ENCODE data around the gene CLEC3B.
A peak's percentile ranks its signal among the peaks of the same experiment; 100 is the strongest.

Gene CLEC3B

GRCh38 chr3:44987332-44987731 lies 38.8 kb upstream of the CLEC3B start:
- H3K4me3 ChIP-seq (ENCODE audit: low read depth, low read length), result no peak overlapping the region
- in situ Hi-C loops (cut with HindIII; ENCODE audit: low sequenced_read_pairs), result no loop called here
- peak; percentile 1 for DNase-seq (ENCODE audit: low read depth, low spot score)
- no peak for TF ChIP-seq CTCF (IDR thresholded peaks at IDR 0.05; ENCODE audit: low read depth, low read length)

- DNase-seq (ENCODE audit: low read depth, low spot score), result no peak
- peak; percentile 51 for TF ChIP-seq CTCF (IDR thresholded peaks at IDR 0.05; ENCODE audit: low read depth, low read length)
- in situ Hi-C loops (cut with HindIII; ENCODE audit: low sequenced_read_pairs), result no loop called here
- no peak overlapping the region for H3K4me3 ChIP-seq (ENCODE audit: low read depth, low read length)
These were observed 38.0 kb upstream of the CLEC3B start for GRCh38 chr3:44988073-44988472.

GRCh38 chr3:44989141-44989540 lies 37.0 kb upstream of the CLEC3B start:
- H3K4me3 ChIP-seq (ENCODE audit: low read depth, low read length), result no peak overlapping the region
- in situ Hi-C loops (cut with HindIII; ENCODE audit: low sequenced_read_pairs), result no loop called here
- no peak for DNase-seq (ENCODE audit: low read depth, low spot score)
- TF ChIP-seq CTCF (IDR thresholded peaks at IDR 0.05; ENCODE audit: low read depth, low read length), result no peak

- H3K4me3 ChIP-seq (ENCODE audit: low read depth, low read length), result no peak overlapping the region
- no peak for DNase-seq (ENCODE audit: low read depth, low spot score)
- TF ChIP-seq CTCF (IDR thresholded peaks at IDR 0.05; ENCODE audit: low read depth, low read length), result no peak
- in situ Hi-C loops (cut with HindIII; ENCODE audit: low sequenced_read_pairs), result no loop called here
These were observed 36.3 kb upstream of the CLEC3B start for GRCh38 chr3:44989636-44990373.

- TF ChIP-seq CTCF (IDR thresholded peaks at IDR 0.05; ENCODE audit: low read depth, low read length), result no peak
- no peak for DNase-seq (ENCODE audit: low read depth, low spot score)
- H3K4me3 ChIP-seq (ENCODE audit: low read depth, low read length), result no peak overlapping the region
- in situ Hi-C loops (cut with HindIII; ENCODE audit: low sequenced_read_pairs), result no loop called here
These were observed 34.8 kb upstream of the CLEC3B start for GRCh38 chr3:44991326-44991725.

GRCh38 chr3:44992555-44993470 lies 33.3 kb upstream of the CLEC3B start:
- peak; percentile 30 for DNase-seq (ENCODE audit: low read depth, low spot score)
- in situ Hi-C loops (cut with HindIII; ENCODE audit: low sequenced_read_pairs), result no loop called here
- no peak overlapping the region for H3K4me3 ChIP-seq (ENCODE audit: low read depth, low read length)
- TF ChIP-seq CTCF (IDR thresholded peaks at IDR 0.05; ENCODE audit: low read depth, low read length), result peak; percentile 74

All from astrocyte of the spinal cord (primary cell).